Endometrial microvascular endothelial cells (primary cell): ENCODE results near the gene AEN. TPM values are rescaled to one million over a fixed set of nuclear protein-coding genes. Genes with fewer than 3 reads are reported as not detected.

Experiments used
- in situ Hi-C: cut with HindIII; loops from 2 replicates; pipeline ENCODE4 v1.10.0; 2017; ENCODE audit warnings: low sequenced_read_pairs, low pct_unique_long_range_greater_than_20kb; ENCODE audit errors: inconsistent ontology term
- total RNA-seq: library from RNA; depleted of rRNA; stranded (reverse); fragments of >200 nt; gene quantifications from one replicate; pipeline ENCODE4 v1.2.3, GENCODE V29; 2015; ENCODE audit errors: inconsistent ontology term

AEN gene
- total RNA-seq, result 53.3 TPM

- in situ Hi-C loops, result no loop called here
These were observed at the start of gene AEN for GRCh38 chr15:88620995-88621772. TSS of gene AEN (plus strand) at chr15:88621340. CDS start at chr15:88626210, 4,870 bp downstream.

GRCh38 chr15:88571852-88572259 is 49.3 kb upstream of the AEN start:
- in situ Hi-C loops, result no loop called here

- in situ Hi-C loops, result no loop called here
These were observed 47.1 kb upstream of the AEN start for GRCh38 chr15:88574077-88574476.

GRCh38 chr15:88574655-88575054 is 46.5 kb upstream of the AEN start:
- in situ Hi-C loops, result no loop called here

- in situ Hi-C loops, result no loop called here
These were observed 41.8 kb upstream of the AEN start for GRCh38 chr15:88579322-88579721.

GRCh38 chr15:88580532-88580931 is 40.6 kb upstream of the AEN start:
- in situ Hi-C loops, result no loop called here

- in situ Hi-C loops, result no loop called here
These were observed 34.6 kb upstream of the AEN start for GRCh38 chr15:88586401-88587162.

- in situ Hi-C loops, result no loop called here
These were observed 30.4 kb upstream of the AEN start for GRCh38 chr15:88590759-88591158.

GRCh38 chr15:88591384-88591783 is 29.8 kb upstream of the AEN start:
- in situ Hi-C loops, result no loop called here

GRCh38 chr15:88603885-88604284 is 17.3 kb upstream of the AEN start:
- in situ Hi-C loops, result no loop called here

GRCh38 chr15:88604381-88605188 is 16.6 kb upstream of the AEN start:
- in situ Hi-C loops, result no loop called here

GRCh38 chr15:88605189-88606069 is 15.7 kb upstream of the AEN start:
- in situ Hi-C loops, result no loop called here

GRCh38 chr15:88606070-88606794 is 14.9 kb upstream of the AEN start:
- in situ Hi-C loops, result no loop called here

GRCh38 chr15:88607951-88608350 is 13.2 kb upstream of the AEN start:
- in situ Hi-C loops, result no loop called here

GRCh38 chr15:88608607-88609181 is 12.4 kb upstream of the AEN start:
- in situ Hi-C loops, result no loop called here

- in situ Hi-C loops, result no loop called here
These were observed 11.6 kb upstream of the AEN start for GRCh38 chr15:88609344-88610090.

- in situ Hi-C loops, result no loop called here
These were observed 10.4 kb upstream of the AEN start for GRCh38 chr15:88610701-88611231.
